Measurements from ENCODE around the gene MINDY2. TPM values are rescaled to one million over a fixed set of nuclear protein-coding genes. Genes with fewer than 3 reads are reported as not detected.

Gene MINDY2
- total RNA-seq, 1 experiment from 2014 or later: 29.9 TPM

DNA sequence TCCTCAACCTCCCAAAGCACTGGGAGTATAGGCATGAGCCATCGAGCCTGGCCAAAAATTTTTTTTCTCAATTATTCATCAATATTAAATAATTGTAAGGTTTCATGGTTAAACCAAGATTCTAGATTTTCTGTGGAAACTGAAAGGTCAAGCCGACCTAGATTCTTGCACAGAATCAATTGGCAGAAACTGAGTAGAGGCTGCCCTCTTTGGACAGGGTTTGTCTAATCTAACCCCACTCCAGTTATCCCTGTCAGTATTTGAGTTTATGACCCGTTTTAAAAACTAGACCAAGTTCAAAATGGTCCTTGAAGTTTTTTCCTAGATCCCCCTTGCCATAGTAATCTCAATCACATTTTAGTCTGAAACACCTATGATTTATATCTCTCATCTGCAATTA is 13.0 kb upstream of the MINDY2 start:
- Mint-ChIP-seq H3K36me3 (no peaks in the 10 kb centered on the region), H3K4me3 (no peak overlapping the region), H3K4me1 (0 out of 2 replicates have a peak, but pooled peaks cover 2% of the 10 kb centered on the region), H3K27ac (no peak overlapping the region), H3K27me3 (ENCODE audit: low read depth) (no peaks in the 10 kb centered on the region), H3K9me3 (no peaks in the 10 kb centered on the region)
- ChIA-PET POLR2A (no interaction called here), CTCF (no interaction called here)
- TF ChIP-seq ZNF416 (CRISPR knock-in tag; IDR thresholded peaks at IDR 0.05): no peak
- ATAC-seq (no peak), DNase-seq (ENCODE audit: low spot score) (no peak)

DNA sequence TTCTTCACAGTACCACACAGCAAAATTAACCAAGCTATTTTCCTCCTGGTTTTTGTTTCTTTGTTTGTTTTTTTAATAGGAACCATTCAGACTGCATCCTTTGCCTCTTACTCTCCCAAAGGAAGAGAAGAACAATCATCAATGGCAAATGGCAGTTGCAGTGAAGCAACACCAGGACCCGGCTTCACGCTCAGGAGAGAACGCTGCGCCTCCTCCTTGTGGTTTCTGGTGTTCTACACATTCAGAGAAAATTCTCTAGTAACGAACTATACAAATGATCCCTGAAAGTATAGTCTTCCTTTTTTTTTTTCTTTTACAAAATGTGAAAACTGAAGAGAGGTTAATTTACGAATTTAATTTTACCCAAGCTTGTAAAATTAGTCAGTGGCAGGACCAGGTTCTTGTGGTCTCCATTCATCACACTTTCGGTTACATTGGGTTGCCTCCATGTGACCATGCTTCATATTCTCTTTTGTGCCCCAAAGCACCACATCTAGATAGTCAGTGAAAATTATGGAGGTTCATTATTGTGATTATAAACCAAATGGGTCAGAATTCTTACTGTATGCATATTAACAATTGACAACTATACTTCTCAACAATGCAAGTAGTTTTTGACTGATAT is 10.6 kb upstream of the MINDY2 start:
- no peak overlapping the region for H3K4me3 Mint-ChIP-seq
- ChIA-PET CTCF (interaction anchor here (0.6 to 1.6 kb wide), 3 partner anchors 10 to 490 kb away, joined by 3 to 12 read pairs (median 4); partner anchors contain the start of gene MINDY2), POLR2A (interaction anchor here (2.1 kb wide), 1 partner anchor 10 kb away, joined by 7 read pairs; no protein-coding TSS in a partner anchor)
- DNase-seq (ENCODE audit: low spot score): no peak
- H3K4me1 Mint-ChIP-seq: 0 out of 2 replicates have a peak, but pooled peaks cover 2% of the 10 kb centered on the region
- peak; percentile 46; the same call in 1 of the 2 replicates for ATAC-seq
- H3K36me3 Mint-ChIP-seq: peaks cover 7% of the 10 kb centered on the region
- TF ChIP-seq, protein P1, sequence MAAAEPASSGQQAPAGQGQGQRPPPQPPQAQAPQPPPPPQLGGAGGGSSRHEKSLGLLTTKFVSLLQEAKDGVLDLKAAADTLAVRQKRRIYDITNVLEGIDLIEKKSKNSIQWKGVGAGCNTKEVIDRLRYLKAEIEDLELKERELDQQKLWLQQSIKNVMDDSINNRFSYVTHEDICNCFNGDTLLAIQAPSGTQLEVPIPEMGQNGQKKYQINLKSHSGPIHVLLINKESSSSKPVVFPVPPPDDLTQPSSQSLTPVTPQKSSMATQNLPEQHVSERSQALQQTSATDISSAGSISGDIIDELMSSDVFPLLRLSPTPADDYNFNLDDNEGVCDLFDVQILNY (CRISPR knock-in tag; IDR thresholded peaks at IDR 0.05): no peak
- TF ChIP-seq SP1 (CRISPR knock-in tag; conservative IDR thresholded peaks at IDR 0.05) (no peak), TEAD1 (CRISPR knock-in tag; IDR thresholded peaks at IDR 0.05) (no peak), SOX15 (CRISPR knock-in tag; IDR thresholded peaks at IDR 0.05) (no peak), OVOL2 (CRISPR knock-in tag; IDR thresholded peaks at IDR 0.05; ENCODE audit: borderline replicate concordance) (no peak), RORB (CRISPR knock-in tag; IDR thresholded peaks at IDR 0.05) (no peak), HMGA2 (CRISPR knock-in tag; IDR thresholded peaks at IDR 0.05) (no peak), NR1H2 (CRISPR knock-in tag; IDR thresholded peaks at IDR 0.05) (no peak), NFE2L1 (CRISPR knock-in tag; IDR thresholded peaks at IDR 0.05) (no peak), SMAD4 (CRISPR knock-in tag; IDR thresholded peaks at IDR 0.05) (no peak)
- TF ChIP-seq, protein P2, sequence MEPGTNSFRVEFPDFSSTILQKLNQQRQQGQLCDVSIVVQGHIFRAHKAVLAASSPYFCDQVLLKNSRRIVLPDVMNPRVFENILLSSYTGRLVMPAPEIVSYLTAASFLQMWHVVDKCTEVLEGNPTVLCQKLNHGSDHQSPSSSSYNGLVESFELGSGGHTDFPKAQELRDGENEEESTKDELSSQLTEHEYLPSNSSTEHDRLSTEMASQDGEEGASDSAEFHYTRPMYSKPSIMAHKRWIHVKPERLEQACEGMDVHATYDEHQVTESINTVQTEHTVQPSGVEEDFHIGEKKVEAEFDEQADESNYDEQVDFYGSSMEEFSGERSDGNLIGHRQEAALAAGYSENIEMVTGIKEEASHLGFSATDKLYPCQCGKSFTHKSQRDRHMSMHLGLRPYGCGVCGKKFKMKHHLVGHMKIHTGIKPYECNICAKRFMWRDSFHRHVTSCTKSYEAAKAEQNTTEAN (CRISPR knock-in tag; IDR thresholded peaks at IDR 0.05): no peak
- TF ChIP-seq, protein P3, sequence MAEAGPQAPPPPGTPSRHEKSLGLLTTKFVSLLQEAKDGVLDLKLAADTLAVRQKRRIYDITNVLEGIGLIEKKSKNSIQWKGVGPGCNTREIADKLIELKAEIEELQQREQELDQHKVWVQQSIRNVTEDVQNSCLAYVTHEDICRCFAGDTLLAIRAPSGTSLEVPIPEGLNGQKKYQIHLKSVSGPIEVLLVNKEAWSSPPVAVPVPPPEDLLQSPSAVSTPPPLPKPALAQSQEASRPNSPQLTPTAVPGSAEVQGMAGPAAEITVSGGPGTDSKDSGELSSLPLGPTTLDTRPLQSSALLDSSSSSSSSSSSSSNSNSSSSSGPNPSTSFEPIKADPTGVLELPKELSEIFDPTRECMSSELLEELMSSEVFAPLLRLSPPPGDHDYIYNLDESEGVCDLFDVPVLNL (CRISPR knock-in tag; IDR thresholded peaks at IDR 0.05; ENCODE audit: borderline replicate concordance, low read depth): no peak
- TF ChIP-seq, protein P4, sequence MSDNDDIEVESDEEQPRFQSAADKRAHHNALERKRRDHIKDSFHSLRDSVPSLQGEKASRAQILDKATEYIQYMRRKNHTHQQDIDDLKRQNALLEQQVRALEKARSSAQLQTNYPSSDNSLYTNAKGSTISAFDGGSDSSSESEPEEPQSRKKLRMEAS (CRISPR knock-in tag; IDR thresholded peaks at IDR 0.05): no peak
- TF ChIP-seq, protein P5, sequence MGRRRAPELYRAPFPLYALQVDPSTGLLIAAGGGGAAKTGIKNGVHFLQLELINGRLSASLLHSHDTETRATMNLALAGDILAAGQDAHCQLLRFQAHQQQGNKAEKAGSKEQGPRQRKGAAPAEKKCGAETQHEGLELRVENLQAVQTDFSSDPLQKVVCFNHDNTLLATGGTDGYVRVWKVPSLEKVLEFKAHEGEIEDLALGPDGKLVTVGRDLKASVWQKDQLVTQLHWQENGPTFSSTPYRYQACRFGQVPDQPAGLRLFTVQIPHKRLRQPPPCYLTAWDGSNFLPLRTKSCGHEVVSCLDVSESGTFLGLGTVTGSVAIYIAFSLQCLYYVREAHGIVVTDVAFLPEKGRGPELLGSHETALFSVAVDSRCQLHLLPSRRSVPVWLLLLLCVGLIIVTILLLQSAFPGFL (CRISPR knock-in tag; IDR thresholded peaks at IDR 0.05; ENCODE audit: borderline replicate concordance): no peak
- H3K9me3 Mint-ChIP-seq: peaks cover 8% of the 10 kb centered on the region
- H3K27me3 Mint-ChIP-seq (ENCODE audit: low read depth): no peaks in the 10 kb centered on the region; the same call in 1 of the 2 replicates
- no peak overlapping the region for H3K27ac Mint-ChIP-seq

GRCh38 chr15:58761010-58761388 is 10.1 kb upstream of the MINDY2 start:
- H3K4me3 Mint-ChIP-seq: no peak overlapping the region
- POLR2A ChIA-PET: interaction anchor here (0.7 to 2.1 kb wide), 2 partner anchors 10 to 109 kb away, joined by 6 to 7 read pairs; no protein-coding TSS in a partner anchor
- no peak overlapping the region for H3K27ac Mint-ChIP-seq
- peaks cover 7% of the 10 kb centered on the region for H3K36me3 Mint-ChIP-seq
- CTCF ChIA-PET: interaction anchor here (0.6 to 1.6 kb wide), 2 partner anchors 9 to 237 kb away, joined by 4 to 12 read pairs; partner anchors contain the start of gene MINDY2
- H3K27me3 Mint-ChIP-seq (ENCODE audit: low read depth): no peaks in the 10 kb centered on the region; the same call in 1 of the 2 replicates
- DNase-seq (ENCODE audit: low spot score) (no peak), ATAC-seq (no peak)
- peaks cover 8% of the 10 kb centered on the region for H3K9me3 Mint-ChIP-seq
- TF ChIP-seq ZNF121 (CRISPR knock-in tag; IDR thresholded peaks at IDR 0.05) (peak; percentile 77; the same call in 1 of the 2 replicates), TP53 (CRISPR knock-in tag; IDR thresholded peaks at IDR 0.05) (no peak), ZNF281 (CRISPR knock-in tag; IDR thresholded peaks at IDR 0.05) (no peak), USF2 (CRISPR knock-in tag; IDR thresholded peaks at IDR 0.05) (no peak), ZNF425 (CRISPR knock-in tag; conservative IDR thresholded peaks at IDR 0.05) (no peak)
- 0 out of 2 replicates have a peak, but pooled peaks cover 2% of the 10 kb centered on the region for H3K4me1 Mint-ChIP-seq

Measured in WTC11 (cell line).